GM12873 (cell line): ENCODE data around the gene ZNF518A.

ENCODE experiments used
- CTCF ChIP-seq: IDR thresholded peaks from 2 replicates; pipeline ENCODE4 v1.5.1; 2012; ENCODE audit warnings: low read depth, mild to moderate bottlenecking, moderate library complexity, low read length, control low read depth; ENCODE audit not compliant: insufficient read depth; ENCODE audit errors: missing control alignments

Gene ZNF518A

GRCh38 chr10:96122824-96123223 is 7.3 kb upstream of the ZNF518A start:
- no peak for TF ChIP-seq CTCF

GRCh38 chr10:96124230-96125141 is 5.6 kb upstream of the ZNF518A start:
- TF ChIP-seq CTCF, result no peak

GRCh38 chr10:96125142-96125515 is 5.0 kb upstream of the ZNF518A start:
- TF ChIP-seq CTCF, result no peak

GRCh38 chr10:96130326-96130995 is 364 bp downstream of the ZNF518A start:
- TF ChIP-seq CTCF, result peak; percentile 12

- TF ChIP-seq CTCF, result no peak
These were observed 1.5 kb downstream of the ZNF518A start for GRCh38 chr10:96131621-96132020.

- TF ChIP-seq CTCF, result no peak
These were observed 3.0 kb downstream of the ZNF518A start for GRCh38 chr10:96133135-96133534.

GRCh38 chr10:96136810-96137209 is 6.7 kb downstream of the ZNF518A start:
- no peak for TF ChIP-seq CTCF
